Hepatocyte (in vitro differentiated cells): Measurements from ENCODE around the gene OR2Z1.

Experiments
- CTCF ChIP-seq: fragments of 200-600 bp; sonication (generic); IDR thresholded peaks from 2 replicates; pipeline ENCODE4 v1.5.1; 2016; ENCODE audit warnings: antibody characterized with exemption, mild to moderate bottlenecking; ENCODE audit not compliant: poor library complexity
- EZH2phosphoT487 ChIP-seq: fragments of 200-600 bp; sonication (generic); IDR thresholded peaks from one replicate; pipeline ENCODE4 v1.6.1; 2018; ENCODE audit warnings: antibody characterized with exemption, mild to moderate bottlenecking, low read depth, moderate library complexity; ENCODE audit not compliant: unreplicated experiment, severe bottlenecking

- TF ChIP-seq CTCF: no peak
- TF ChIP-seq EZH2phosphoT487: no peak
These were observed 39.0 kb upstream of the OR2Z1 start for GRCh38 chr19:8682472-8682871.
